ENCODE measurements around the gene KLHL29. TPM values are rescaled to one million over a fixed set of nuclear protein-coding genes. Genes with fewer than 3 reads are reported as not detected.

Gene KLHL29
- total RNA-seq, 1 experiment from 2014 or later = 3.8 TPM

GRCh38 chr2:23627236-23628009 is 242.4 kb downstream of the KLHL29 start:
- Histone ChIP-seq H3K4me2 (ENCODE audit: low read depth, low read length, poor library complexity, severe bottlenecking) (no peak overlapping the region), H3K4me1 (ENCODE audit: low read length) (no peaks in the 10 kb centered on the region), H3K36me3 (ENCODE audit: insufficient read depth, low read length) (no peaks in the 10 kb centered on the region), H3K9ac (ENCODE audit: low read length) (no peak overlapping the region), H3K27ac (ENCODE audit: low read length) (no peak overlapping the region), H3K4me3 (ENCODE audit: low read length) (no peak overlapping the region), H3K27me3 (ENCODE audit: low read length) (no peaks in the 10 kb centered on the region; the same call in 1 of the 2 replicates), H3K9me2 (replicated peaks; ENCODE audit: insufficient read depth, low read length) (no peaks in the 10 kb centered on the region), H4K20me1 (ENCODE audit: insufficient read depth, low read depth, low read length) (0 out of 2 replicates have a peak, but pooled peaks cover under 1% of the 10 kb centered on the region), H2AFZ (ENCODE audit: low read length) (no peak overlapping the region), H3K9me3 (ENCODE audit: low read length) (peaks cover 6% of the 10 kb centered on the region), H3K79me2 (ENCODE audit: low read length) (no peaks in the 10 kb centered on the region)
- no peak for DNase-seq

GRCh38 chr2:23628926-23629771 is 244.2 kb downstream of the KLHL29 start:
- Histone ChIP-seq H3K9ac (ENCODE audit: low read length) (no peak overlapping the region), H3K4me2 (ENCODE audit: low read depth, low read length, poor library complexity, severe bottlenecking) (no peak overlapping the region), H3K4me1 (ENCODE audit: low read length) (no peaks in the 10 kb centered on the region), H4K20me1 (ENCODE audit: insufficient read depth, low read depth, low read length) (0 out of 2 replicates have a peak, but pooled peaks cover 6% of the 10 kb centered on the region), H3K79me2 (ENCODE audit: low read length) (no peaks in the 10 kb centered on the region), H3K27ac (ENCODE audit: low read length) (no peak overlapping the region), H3K9me2 (replicated peaks; ENCODE audit: insufficient read depth, low read length) (no peaks in the 10 kb centered on the region), H3K9me3 (ENCODE audit: low read length) (peaks cover 2% of the 10 kb centered on the region; the same call in 1 of the 2 replicates), H3K27me3 (ENCODE audit: low read length) (no peaks in the 10 kb centered on the region; the same call in 1 of the 2 replicates), H3K36me3 (ENCODE audit: insufficient read depth, low read length) (no peaks in the 10 kb centered on the region), H2AFZ (ENCODE audit: low read length) (no peak overlapping the region), H3K4me3 (ENCODE audit: low read length) (no peak overlapping the region)
- no peak for DNase-seq

GRCh38 chr2:23629772-23630480 is 244.9 kb downstream of the KLHL29 start:
- no peaks in the 10 kb centered on the region for H3K27me3 ChIP-seq (ENCODE audit: low read length)
- H3K9me3 ChIP-seq (ENCODE audit: low read length) = no peaks in the 10 kb centered on the region
- no peak overlapping the region for H3K4me3 ChIP-seq (ENCODE audit: low read length)
- no peak overlapping the region for H3K27ac ChIP-seq (ENCODE audit: low read length)
- no peak for DNase-seq
- H3K9ac ChIP-seq (ENCODE audit: low read length) = no peak overlapping the region
- H2AFZ ChIP-seq (ENCODE audit: low read length) = no peak overlapping the region
- H3K4me2 ChIP-seq (ENCODE audit: low read depth, low read length, poor library complexity, severe bottlenecking) = no peak overlapping the region
- H3K79me2 ChIP-seq (ENCODE audit: low read length) = no peaks in the 10 kb centered on the region
- no peaks in the 10 kb centered on the region for H3K9me2 ChIP-seq (replicated peaks; ENCODE audit: insufficient read depth, low read length)
- no peaks in the 10 kb centered on the region for H3K4me1 ChIP-seq (ENCODE audit: low read length)
- H3K36me3 ChIP-seq (ENCODE audit: insufficient read depth, low read length) = no peaks in the 10 kb centered on the region
- H4K20me1 ChIP-seq (ENCODE audit: insufficient read depth, low read depth, low read length) = 0 out of 2 replicates have a peak, but pooled peaks cover 6% of the 10 kb centered on the region

GRCh38 chr2:23630961-23631360 is 246.0 kb downstream of the KLHL29 start:
- Histone ChIP-seq H3K79me2 (ENCODE audit: low read length) (no peaks in the 10 kb centered on the region), H3K27ac (ENCODE audit: low read length) (no peak overlapping the region), H3K27me3 (ENCODE audit: low read length) (no peaks in the 10 kb centered on the region), H3K9me2 (replicated peaks; ENCODE audit: insufficient read depth, low read length) (no peaks in the 10 kb centered on the region), H4K20me1 (ENCODE audit: insufficient read depth, low read depth, low read length) (0 out of 2 replicates have a peak, but pooled peaks cover 6% of the 10 kb centered on the region), H3K4me1 (ENCODE audit: low read length) (no peaks in the 10 kb centered on the region), H2AFZ (ENCODE audit: low read length) (no peak overlapping the region), H3K36me3 (ENCODE audit: insufficient read depth, low read length) (no peaks in the 10 kb centered on the region), H3K4me2 (ENCODE audit: low read depth, low read length, poor library complexity, severe bottlenecking) (no peak overlapping the region), H3K4me3 (ENCODE audit: low read length) (no peak overlapping the region), H3K9ac (ENCODE audit: low read length) (no peak overlapping the region), H3K9me3 (ENCODE audit: low read length) (no peaks in the 10 kb centered on the region)
- no peak for DNase-seq

- Histone ChIP-seq H4K20me1 (ENCODE audit: insufficient read depth, low read depth, low read length) (0 out of 2 replicates have a peak, but pooled peaks cover 6% of the 10 kb centered on the region), H3K27ac (ENCODE audit: low read length) (no peak overlapping the region), H3K79me2 (ENCODE audit: low read length) (no peaks in the 10 kb centered on the region), H3K4me3 (ENCODE audit: low read length) (no peak overlapping the region), H3K9ac (ENCODE audit: low read length) (no peak overlapping the region), H3K4me2 (ENCODE audit: low read depth, low read length, poor library complexity, severe bottlenecking) (no peak overlapping the region), H3K9me3 (ENCODE audit: low read length) (no peaks in the 10 kb centered on the region), H2AFZ (ENCODE audit: low read length) (no peak overlapping the region), H3K36me3 (ENCODE audit: insufficient read depth, low read length) (no peaks in the 10 kb centered on the region), H3K4me1 (ENCODE audit: low read length) (no peaks in the 10 kb centered on the region), H3K9me2 (replicated peaks; ENCODE audit: insufficient read depth, low read length) (no peaks in the 10 kb centered on the region), H3K27me3 (ENCODE audit: low read length) (no peaks in the 10 kb centered on the region)
- no peak for DNase-seq
Measured at GRCh38 chr2:23631389-23631788, 246.4 kb downstream of the KLHL29 start.

GRCh38 chr2:23632386-23632785 is 247.4 kb downstream of the KLHL29 start:
- DNase-seq = no peak
- H3K4me2 ChIP-seq (ENCODE audit: low read depth, low read length, poor library complexity, severe bottlenecking) = no peak overlapping the region
- H3K27ac ChIP-seq (ENCODE audit: low read length) = no peak overlapping the region
- H3K9ac ChIP-seq (ENCODE audit: low read length) = no peak overlapping the region
- H3K9me3 ChIP-seq (ENCODE audit: low read length) = no peaks in the 10 kb centered on the region
- H3K4me1 ChIP-seq (ENCODE audit: low read length) = no peaks in the 10 kb centered on the region
- no peaks in the 10 kb centered on the region for H3K36me3 ChIP-seq (ENCODE audit: insufficient read depth, low read length)
- H4K20me1 ChIP-seq (ENCODE audit: insufficient read depth, low read depth, low read length) = 0 out of 2 replicates have a peak, but pooled peaks cover 6% of the 10 kb centered on the region
- H3K27me3 ChIP-seq (ENCODE audit: low read length) = no peaks in the 10 kb centered on the region
- no peak overlapping the region for H2AFZ ChIP-seq (ENCODE audit: low read length)
- no peak overlapping the region for H3K4me3 ChIP-seq (ENCODE audit: low read length)
- H3K79me2 ChIP-seq (ENCODE audit: low read length) = no peaks in the 10 kb centered on the region
- no peaks in the 10 kb centered on the region for H3K9me2 ChIP-seq (replicated peaks; ENCODE audit: insufficient read depth, low read length)

GRCh38 chr2:23632831-23633395 is 247.9 kb downstream of the KLHL29 start:
- Histone ChIP-seq H2AFZ (ENCODE audit: low read length) (no peak overlapping the region), H3K9me3 (ENCODE audit: low read length) (no peaks in the 10 kb centered on the region), H3K4me1 (ENCODE audit: low read length) (no peaks in the 10 kb centered on the region), H3K36me3 (ENCODE audit: insufficient read depth, low read length) (no peaks in the 10 kb centered on the region), H3K4me3 (ENCODE audit: low read length) (no peak overlapping the region), H3K9me2 (replicated peaks; ENCODE audit: insufficient read depth, low read length) (no peaks in the 10 kb centered on the region), H3K4me2 (ENCODE audit: low read depth, low read length, poor library complexity, severe bottlenecking) (no peak overlapping the region), H3K27me3 (ENCODE audit: low read length) (no peaks in the 10 kb centered on the region), H3K27ac (ENCODE audit: low read length) (no peak overlapping the region), H3K79me2 (ENCODE audit: low read length) (no peaks in the 10 kb centered on the region), H3K9ac (ENCODE audit: low read length) (no peak overlapping the region), H4K20me1 (ENCODE audit: insufficient read depth, low read depth, low read length) (0 out of 2 replicates have a peak, but pooled peaks cover 6% of the 10 kb centered on the region)
- DNase-seq = no peak
